Body of pancreas (tissue), 4 donors: ENCODE results near the gene ATOH8. TPM values are rescaled to one million over a fixed set of nuclear protein-coding genes. Genes with fewer than 3 reads are reported as not detected.

ENCODE experiments used
- ATAC-seq: fragments of 150-250 bp; one replicate; pipeline ENCODE4 v1.9.1; 2016
- DNase-seq, 4 donors: peaks; one replicate each; pipeline ENCODE4 v3.0.0-alpha.2; 2019
- H3K27ac ChIP-seq, 4 donors: fragments of 200-600 bp; sonication (generic); 1 replicate in 3 of 4; 2 replicates in 1 of 4; pipeline versions ENCODE4 v1.5.1 to v1.6.1; 2016 to 2019; ENCODE audit warnings: mild to moderate bottlenecking in 1 of 4, mixed read lengths in 1 of 4, moderate library complexity in 1 of 4
- H3K27me3 ChIP-seq, 2 donors: fragments of 200-600 bp; sonication (generic); one replicate each; pipeline ENCODE4 v1.6.0; 2016; ENCODE audit warnings: mild to moderate bottlenecking in 1 of 2
- H3K36me3 ChIP-seq, 2 donors: fragments of 200-600 bp; sonication (generic); replicated peaks in 1 of 2; 2 replicates each; pipeline ENCODE4 v1.5.1; 2016; ENCODE audit warnings: low read depth in 2 of 2; ENCODE audit not compliant: insufficient read depth in 1 of 2
- H3K4me1 ChIP-seq: fragments of 200-600 bp; sonication (generic); one replicate; pipeline ENCODE4 v1.6.0; 2016
- H3K4me3 ChIP-seq, 2 donors: fragments of 200-600 bp; sonication (generic); 1 replicate in 1 of 2; 2 replicates in 1 of 2; pipeline ENCODE4 v1.5.1; 2016 to 2019
- H3K9me3 ChIP-seq, 3 donors: fragments of 200-600 bp; sonication (generic); 1 replicate in 2 of 3; 2 replicates in 1 of 3; pipeline ENCODE4 v1.5.1; 2016
- CTCF ChIP-seq, 7 experiments: fragments of 450-650 bp in 4 of 7; fragments of 200-600 bp in 3 of 7; sonication (generic) in 3 of 7; IDR thresholded peaks; one replicate each; pipeline ENCODE4 v1.5.1; 2016 to 2019; ENCODE audit warnings: antibody characterized with exemption in 7 of 7
- POLR2A ChIP-seq, 3 donors: fragments of 450-650 bp; IDR thresholded peaks; one replicate each; pipeline ENCODE4 v1.6.1; 2016; ENCODE audit warnings: antibody characterized with exemption in 3 of 3, mild to moderate bottlenecking in 2 of 3
- WGBS, 2 donors: methylation state at CpG; one replicate each; pipeline ENCODE4 v1.1.5; 2017; 5-methylcytosine and 5-hydroxymethylcytosine counted together
- intact Hi-C: fragments of 100-400 bp; cut with DNase I; formaldehyde crosslinking; loops from one replicate; pipeline ENCODE4 v1.15.1; 2023
- total RNA-seq, 2 donors: library from RNA; depleted of rRNA; stranded (reverse); fragments of >200 nt; gene quantifications; one replicate each; pipeline ENCODE4 v1.1.0, GENCODE V29; 2016

The ATOH8 gene
- total RNA-seq, 2 donors from 2014 or later, result 12.9 to 14.5 TPM

GRCh38 chr2:85729825-85730510 lies 23.8 kb upstream of the ATOH8 start:
- intact Hi-C loops, result loop anchor here (5.0 to 10.0 kb wide), 2 partner anchors 82 to 355 kb away; no protein-coding TSS in a partner anchor
- peaks cover 8% of the 10 kb centered on the region for H3K4me1 ChIP-seq
- H3K27ac ChIP-seq, result no peak overlapping the region
- H3K9me3 ChIP-seq, result no peaks in the 10 kb centered on the region
- no peaks in the 10 kb centered on the region for H3K27me3 ChIP-seq
- no peak for ATAC-seq
- TF ChIP-seq POLR2A (IDR thresholded peaks at IDR 0.05), result no peak
- TF ChIP-seq CTCF (IDR thresholded peaks at IDR 0.05), result no peak
- no peaks in the 10 kb centered on the region for H3K36me3 ChIP-seq
- WGBS, 2 donors, result 82 to 89% methylated on average over 8 to 10 of the region's 10 CpGs
- H3K4me3 ChIP-seq, result no peak overlapping the region
- no peak for DNase-seq

GRCh38 chr2:85730686-85731230 lies 23.0 kb upstream of the ATOH8 start:
- intact Hi-C loops, result loop anchor here (5.0 kb wide), 1 partner anchor 82 kb away; no protein-coding TSS in a partner anchor
- ATAC-seq (no peak), DNase-seq (no peak)
- Histone ChIP-seq H3K4me1 (peaks cover 8% of the 10 kb centered on the region), H3K9me3 (no peaks in the 10 kb centered on the region), H3K4me3 (no peak overlapping the region), H3K36me3 (no peaks in the 10 kb centered on the region), H3K27me3 (no peaks in the 10 kb centered on the region), H3K27ac (no peak overlapping the region)
- WGBS, 2 donors, result 85 to 93% methylated on average over 10 of the region's 10 CpGs
- no peak for TF ChIP-seq POLR2A (IDR thresholded peaks at IDR 0.05)
- TF ChIP-seq CTCF (IDR thresholded peaks at IDR 0.05), result no peak

GRCh38 chr2:85731606-85732005 lies 22.2 kb upstream of the ATOH8 start:
- Histone ChIP-seq H3K27ac (no peak overlapping the region), H3K36me3 (no peaks in the 10 kb centered on the region), H3K4me3 (no peak overlapping the region), H3K27me3 (no peaks in the 10 kb centered on the region), H3K4me1 (peaks cover 8% of the 10 kb centered on the region), H3K9me3 (no peaks in the 10 kb centered on the region)
- no peak for TF ChIP-seq CTCF (IDR thresholded peaks at IDR 0.05)
- intact Hi-C loops, result loop anchor here (5.0 kb wide), 1 partner anchor 81 kb away; no protein-coding TSS in a partner anchor
- DNase-seq (no peak), ATAC-seq (no peak)
- WGBS, 2 donors, result 60 to 66% methylated on average over 3 of the region's 3 CpGs

- H3K4me3 ChIP-seq, result no peak overlapping the region
Observed at GRCh38 chr2:85732467-85733120, 21.2 kb upstream of the ATOH8 start.

More at GRCh38 chr2:85732467-85733120, 21.2 kb upstream of the ATOH8 start:
- intact Hi-C loops, result loop anchor here (5.0 kb wide), 1 partner anchor 80 kb away; no protein-coding TSS in a partner anchor
- Histone ChIP-seq H3K27me3 (no peaks in the 10 kb centered on the region), H3K9me3 (no peaks in the 10 kb centered on the region), H3K36me3 (no peaks in the 10 kb centered on the region), H3K4me1 (peaks cover 10% of the 10 kb centered on the region), H3K27ac (no peak overlapping the region)
- 63 to 74% methylated on average over 2 of the region's 2 CpGs for WGBS, 2 donors
- TF ChIP-seq CTCF (IDR thresholded peaks at IDR 0.05) (no peak), POLR2A (IDR thresholded peaks at IDR 0.05) (no peak)
- no peak for DNase-seq
- ATAC-seq, result no peak
